ENCODE results near the gene FAM83E.

Gene FAM83E

DNA sequence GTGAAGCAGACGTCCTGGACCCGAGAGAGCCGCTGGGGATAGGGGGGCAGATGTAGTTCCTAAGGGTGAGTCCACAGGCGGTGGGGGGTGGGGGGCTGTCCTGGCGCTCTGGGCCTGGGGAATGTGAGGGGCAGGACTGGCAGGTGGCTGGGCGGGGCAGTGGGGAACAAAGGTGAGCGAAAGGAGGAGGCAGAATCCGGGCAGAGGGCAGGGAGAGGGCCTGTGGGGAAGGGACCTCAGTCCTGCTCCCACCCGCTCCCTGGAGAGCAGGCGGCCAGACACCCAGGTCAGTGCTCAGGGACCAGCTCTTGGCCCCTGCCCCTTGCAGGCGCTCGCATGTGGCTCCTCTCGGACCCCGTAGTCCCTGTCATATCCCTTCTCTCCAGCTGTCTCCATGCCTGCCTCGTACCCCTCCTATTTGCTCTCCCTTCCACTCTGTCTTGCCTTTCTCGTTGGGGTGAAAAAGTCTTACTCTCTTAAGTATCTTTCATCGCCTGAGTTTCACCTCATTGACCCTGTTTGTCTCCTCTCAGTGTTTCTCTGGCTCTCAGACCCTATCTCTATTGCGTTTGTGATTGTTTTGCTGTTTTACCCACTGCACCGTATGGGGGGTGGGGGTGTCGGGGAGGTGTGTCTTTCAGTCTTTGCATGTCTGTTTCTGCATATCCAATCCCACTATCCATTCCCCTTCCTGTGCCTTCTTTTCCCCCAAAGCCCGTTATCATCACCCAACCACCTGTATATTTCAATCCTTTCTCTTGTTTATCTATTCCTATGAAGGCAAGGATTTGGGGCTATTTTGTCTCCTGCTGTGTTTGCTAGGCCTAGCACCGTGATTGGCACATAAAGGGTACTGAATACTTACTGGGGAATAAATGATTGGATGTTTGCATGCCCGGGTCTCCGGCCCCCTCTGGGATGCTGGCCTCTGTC is 10.2 kb upstream of the FAM83E start:
- peaks cover 24% of the 10 kb centered on the region for H3K4me1 ChIP-seq (ENCODE audit: control insufficient read depth, insufficient read depth, low read length)
- H3K27me3 ChIP-seq (ENCODE audit: control insufficient read depth, insufficient read depth, low read length): no peaks in the 10 kb centered on the region
- no peaks in the 10 kb centered on the region for H3K9me3 ChIP-seq (replicated peaks; ENCODE audit: low read length)
- peak overlapping the region; percentile 94 for H3K4me2 ChIP-seq (ENCODE audit: low read length)
- peaks cover 4% of the 10 kb centered on the region for H3K36me3 ChIP-seq (ENCODE audit: insufficient read depth, low read length)
- H3K9ac ChIP-seq (ENCODE audit: low read depth, low read length): peak overlapping the region; percentile 78
- peak overlapping the region; percentile 76 for H3K4me3 ChIP-seq (ENCODE audit: low read length)

- Histone ChIP-seq H3K4me2 (ENCODE audit: low read length) (peak overlapping the region; percentile 94), H3K4me3 (ENCODE audit: low read length) (peak overlapping the region; percentile 76), H3K9me3 (replicated peaks; ENCODE audit: low read length) (no peaks in the 10 kb centered on the region), H3K4me1 (ENCODE audit: control insufficient read depth, insufficient read depth, low read length) (peaks cover 21% of the 10 kb centered on the region), H3K9ac (ENCODE audit: low read depth, low read length) (peak overlapping the region; percentile 86), H3K27me3 (ENCODE audit: control insufficient read depth, insufficient read depth, low read length) (no peaks in the 10 kb centered on the region), H3K36me3 (ENCODE audit: insufficient read depth, low read length) (peaks cover 4% of the 10 kb centered on the region)
Observed at GRCh38 chr19:48624067-48624594, 9.3 kb upstream of the FAM83E start.

GRCh38 chr19:48623556-48624066 is 8.7 kb upstream of the FAM83E start:
- peak overlapping the region; percentile 86 for H3K9ac ChIP-seq (ENCODE audit: low read depth, low read length)

DNA sequence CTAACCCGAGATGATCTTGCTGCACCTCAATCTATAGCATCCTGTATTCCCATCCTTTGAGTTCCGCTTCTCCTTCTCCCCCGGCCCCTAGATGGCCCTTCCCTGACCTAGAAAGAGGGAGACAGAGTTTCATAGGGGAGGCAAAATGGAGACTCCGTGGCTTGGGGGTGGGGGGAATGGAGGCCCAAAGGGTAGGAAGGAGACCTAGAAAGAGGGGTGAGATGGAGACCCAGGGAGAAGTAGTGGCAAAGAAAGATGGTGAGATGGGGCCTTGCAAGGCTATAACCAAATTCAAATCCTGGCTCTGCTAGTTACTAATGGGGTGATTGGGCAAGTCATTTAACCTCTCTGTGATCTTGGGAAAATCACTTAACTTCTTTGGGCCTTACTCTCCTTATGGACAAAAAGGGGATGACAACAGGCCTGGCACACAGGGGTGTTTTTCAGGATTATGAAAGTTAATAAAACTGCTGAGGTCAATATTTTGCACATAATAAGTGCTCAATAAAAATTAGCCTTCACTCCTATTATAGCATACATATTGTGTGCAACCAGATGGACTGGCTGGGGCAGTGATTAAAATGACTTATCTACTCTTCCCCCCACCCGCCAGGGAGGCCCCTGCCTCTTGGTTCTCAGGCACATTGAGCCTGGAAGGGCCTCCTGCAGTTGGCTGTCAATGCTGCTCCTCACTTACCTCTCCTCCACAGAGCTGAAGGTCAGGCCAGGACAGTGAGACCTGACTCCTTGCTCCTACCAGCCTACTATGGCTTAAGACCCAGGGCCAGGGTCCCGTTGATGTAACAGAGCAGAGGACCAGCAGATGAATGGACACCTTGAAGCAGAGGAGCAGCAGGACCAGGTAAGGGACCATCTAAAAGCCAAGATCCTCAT is 5.1 kb upstream of the FAM83E start:
- H3K4me2 ChIP-seq (ENCODE audit: low read length): peak overlapping the region; percentile 95
- H3K9ac ChIP-seq (ENCODE audit: low read depth, low read length): peak overlapping the region; percentile 96
- H3K27me3 ChIP-seq (ENCODE audit: control insufficient read depth, insufficient read depth, low read length): no peaks in the 10 kb centered on the region
- H3K9me3 ChIP-seq (replicated peaks; ENCODE audit: low read length): no peaks in the 10 kb centered on the region
- H3K4me3 ChIP-seq (ENCODE audit: low read length): peak overlapping the region; percentile 89
- H3K4me1 ChIP-seq (ENCODE audit: control insufficient read depth, insufficient read depth, low read length): peaks cover 50% of the 10 kb centered on the region
- peaks cover 34% of the 10 kb centered on the region for H3K36me3 ChIP-seq (ENCODE audit: insufficient read depth, low read length)

More at GRCh38 chr19:48623556-48624066, 8.7 kb upstream of the FAM83E start:
- H3K9me3 ChIP-seq (replicated peaks; ENCODE audit: low read length): no peaks in the 10 kb centered on the region
- peaks cover 21% of the 10 kb centered on the region for H3K4me1 ChIP-seq (ENCODE audit: control insufficient read depth, insufficient read depth, low read length)
- peaks cover 4% of the 10 kb centered on the region for H3K36me3 ChIP-seq (ENCODE audit: insufficient read depth, low read length)
- H3K4me3 ChIP-seq (ENCODE audit: low read length): peak overlapping the region; percentile 70
- H3K27me3 ChIP-seq (ENCODE audit: control insufficient read depth, insufficient read depth, low read length): no peaks in the 10 kb centered on the region
- peak overlapping the region; percentile 84 for H3K4me2 ChIP-seq (ENCODE audit: low read length)

DNA sequence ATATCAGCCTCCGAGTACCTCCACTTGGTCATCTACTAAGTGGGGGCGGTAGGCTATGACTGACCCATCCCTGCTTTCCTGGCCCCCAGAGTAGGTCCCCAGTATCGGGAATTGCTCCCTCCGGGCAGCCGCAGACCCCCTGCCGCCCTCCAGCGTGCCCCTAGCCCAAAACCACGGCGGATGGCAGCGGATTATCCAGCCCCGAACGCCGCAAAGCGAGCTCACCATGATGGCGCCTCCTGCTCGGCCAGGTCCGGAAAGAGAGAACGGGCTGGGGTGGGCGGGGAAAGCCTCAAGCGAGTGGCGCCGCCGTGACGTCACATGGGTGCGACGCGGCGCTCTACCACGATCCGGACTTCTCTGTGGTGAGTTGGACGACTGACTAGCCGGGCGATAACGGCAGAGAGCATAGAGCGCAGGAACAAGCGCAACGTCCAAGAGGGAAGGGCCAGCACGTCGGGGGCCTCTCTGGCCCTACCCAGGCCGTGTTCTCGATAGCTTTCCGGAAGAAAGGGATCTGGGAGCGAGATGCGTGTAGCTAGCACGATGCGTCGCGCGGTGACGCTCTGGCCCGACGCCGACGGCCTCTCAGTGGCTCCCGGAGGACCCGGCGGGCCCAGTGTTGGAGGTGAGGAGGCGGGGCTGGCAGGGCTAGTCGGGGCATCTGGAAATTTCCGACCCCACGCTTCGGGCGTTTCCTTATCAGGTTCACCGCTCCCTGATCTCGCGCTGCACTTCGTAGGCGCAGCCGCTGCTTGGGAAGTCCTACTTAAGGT is 4.2 kb upstream of the FAM83E start, which contains the start of the genes RPL18 and SPHK2:
Gene RPL18, minus strand, starts transcription at position 263 of the 776 bp plus-strand sequence. Its CDS starts 35 bp downstream, at position 228.
Gene SPHK2, plus strand, starts transcription at position 591 of the 776 bp plus-strand sequence. CDS start 1,009 bp downstream, outside the sequence.
- peak within 1 kb of the TSS; percentile 99 for H3K9ac ChIP-seq (ENCODE audit: low read depth, low read length)
- no peaks in the 10 kb centered on the region for H3K9me3 ChIP-seq (replicated peaks; ENCODE audit: low read length)
- H3K4me1 ChIP-seq (ENCODE audit: control insufficient read depth, insufficient read depth, low read length): peaks cover 53% of the 10 kb centered on the region
- peaks cover 38% of the 10 kb centered on the region for H3K36me3 ChIP-seq (ENCODE audit: insufficient read depth, low read length)
- no peaks in the 10 kb centered on the region for H3K27me3 ChIP-seq (ENCODE audit: control insufficient read depth, insufficient read depth, low read length)
- peak within 1 kb of the TSS; percentile 89 for H3K4me3 ChIP-seq (ENCODE audit: low read length)
- peak within 1 kb of the TSS; percentile 95 for H3K4me2 ChIP-seq (ENCODE audit: low read length)

GRCh38 chr19:48618278-48618915 is 3.5 kb upstream of the FAM83E start:
- no peaks in the 10 kb centered on the region for H3K27me3 ChIP-seq (ENCODE audit: control insufficient read depth, insufficient read depth, low read length)
- peak overlapping the region; percentile 99 for H3K9ac ChIP-seq (ENCODE audit: low read depth, low read length)
- peaks cover 55% of the 10 kb centered on the region for H3K4me1 ChIP-seq (ENCODE audit: control insufficient read depth, insufficient read depth, low read length)
- peak overlapping the region; percentile 93 for H3K4me2 ChIP-seq (ENCODE audit: low read length)
- H3K9me3 ChIP-seq (replicated peaks; ENCODE audit: low read length): no peaks in the 10 kb centered on the region
- H3K4me3 ChIP-seq (ENCODE audit: low read length): peak overlapping the region; percentile 89
- peaks cover 38% of the 10 kb centered on the region for H3K36me3 ChIP-seq (ENCODE audit: insufficient read depth, low read length)

DNA sequence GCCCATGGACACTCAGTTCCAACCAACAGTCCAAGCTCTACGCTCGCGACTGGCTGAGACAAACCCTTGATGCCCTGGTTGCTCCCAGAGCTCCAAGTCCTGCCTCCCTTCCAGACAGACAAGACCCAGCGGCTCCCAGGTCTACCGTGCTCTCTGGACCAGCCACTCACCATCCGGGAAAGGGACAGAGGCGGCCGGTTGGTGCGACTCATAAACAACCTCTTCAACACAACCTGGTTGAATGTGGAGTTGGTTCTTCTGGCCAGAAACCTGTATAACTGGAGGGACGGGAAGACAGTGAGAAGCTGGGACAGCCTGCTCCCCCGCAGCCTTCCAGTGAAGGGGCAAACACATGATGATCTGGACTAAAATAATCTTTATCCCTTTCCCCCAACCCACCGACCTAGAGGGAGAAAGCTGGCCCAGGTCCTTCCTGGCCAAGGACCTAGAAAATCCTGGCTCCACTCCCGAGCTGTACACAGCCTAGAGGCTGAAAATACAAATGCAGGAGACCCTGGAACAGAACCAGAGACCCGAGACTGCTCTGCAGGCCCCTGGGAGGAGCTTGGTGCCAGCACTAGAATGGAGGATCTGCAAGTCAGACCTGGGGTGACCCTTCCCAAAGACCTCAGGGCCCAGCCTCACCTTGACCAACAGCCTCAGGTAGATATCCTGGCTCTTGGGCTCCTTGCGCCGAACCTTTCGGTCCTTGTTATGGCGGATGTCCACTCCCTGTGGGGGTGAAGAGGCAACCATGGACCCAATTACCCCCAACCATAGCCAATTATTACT is 2.5 kb upstream of the FAM83E start:
- Histone ChIP-seq H3K36me3 (ENCODE audit: insufficient read depth, low read length) (peaks cover 38% of the 10 kb centered on the region), H3K4me2 (ENCODE audit: low read length) (peak overlapping the region; percentile 93), H3K9me3 (replicated peaks; ENCODE audit: low read length) (no peaks in the 10 kb centered on the region), H3K27me3 (ENCODE audit: control insufficient read depth, insufficient read depth, low read length) (no peaks in the 10 kb centered on the region), H3K4me1 (ENCODE audit: control insufficient read depth, insufficient read depth, low read length) (peaks cover 58% of the 10 kb centered on the region), H3K9ac (ENCODE audit: low read depth, low read length) (peak overlapping the region; percentile 99), H3K4me3 (ENCODE audit: low read length) (peak overlapping the region; percentile 89)

DNA sequence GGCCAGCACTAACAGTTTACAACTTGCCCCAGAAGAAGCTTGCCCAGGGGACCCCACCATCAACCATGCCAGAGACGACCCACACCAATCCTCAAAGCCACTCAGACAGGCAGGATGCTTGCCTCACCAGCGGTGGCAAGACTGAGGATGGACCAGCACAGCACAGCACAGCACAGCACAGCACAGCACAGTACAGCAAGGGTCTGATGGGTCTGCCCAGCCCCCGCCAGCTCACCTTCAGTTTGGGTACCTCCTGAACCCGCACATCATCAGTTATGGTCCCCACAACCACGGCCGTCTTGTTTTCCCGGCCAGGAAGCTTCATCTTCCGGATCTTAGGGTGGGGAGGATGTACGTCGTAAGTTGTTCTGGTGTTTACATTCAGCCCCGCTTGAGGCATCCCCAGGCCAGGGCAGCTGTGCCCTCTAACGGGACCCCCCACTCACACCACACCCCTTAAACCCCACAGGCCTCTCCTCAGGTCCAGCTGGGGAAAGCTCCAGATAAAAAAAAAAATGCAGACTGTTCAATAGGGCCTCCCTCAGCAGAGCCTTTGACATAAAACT is 1.7 kb upstream of the FAM83E start:
- Histone ChIP-seq H3K4me1 (ENCODE audit: control insufficient read depth, insufficient read depth, low read length) (peaks cover 57% of the 10 kb centered on the region), H3K4me3 (ENCODE audit: low read length) (peak overlapping the region; percentile 89), H3K4me2 (ENCODE audit: low read length) (peak overlapping the region; percentile 93), H3K36me3 (ENCODE audit: insufficient read depth, low read length) (peaks cover 42% of the 10 kb centered on the region), H3K9me3 (replicated peaks; ENCODE audit: low read length) (no peaks in the 10 kb centered on the region), H3K27me3 (ENCODE audit: control insufficient read depth, insufficient read depth, low read length) (no peaks in the 10 kb centered on the region), H3K9ac (ENCODE audit: low read depth, low read length) (peak overlapping the region; percentile 99)

- Histone ChIP-seq H3K27me3 (ENCODE audit: control insufficient read depth, insufficient read depth, low read length) (no peaks in the 10 kb centered on the region), H3K4me2 (ENCODE audit: low read length) (peak overlapping the region; percentile 93), H3K9ac (ENCODE audit: low read depth, low read length) (peak overlapping the region; percentile 99), H3K36me3 (ENCODE audit: insufficient read depth, low read length) (peaks cover 42% of the 10 kb centered on the region), H3K4me1 (ENCODE audit: control insufficient read depth, insufficient read depth, low read length) (peaks cover 57% of the 10 kb centered on the region), H3K4me3 (ENCODE audit: low read length) (peak overlapping the region; percentile 37), H3K9me3 (replicated peaks; ENCODE audit: low read length) (no peaks in the 10 kb centered on the region)
Observed at GRCh38 chr19:48616041-48616436, 1.2 kb upstream of the FAM83E start.
